CD4-positive, alpha-beta T cell treated with Interleukin-4 for 4 hours (primary cell): ENCODE results near the gene OSMR.

Experiments
- DNase-seq: peaks from one replicate; pipeline ENCODE4 v3.0.0-alpha.2; 2020

The OSMR gene

DNA sequence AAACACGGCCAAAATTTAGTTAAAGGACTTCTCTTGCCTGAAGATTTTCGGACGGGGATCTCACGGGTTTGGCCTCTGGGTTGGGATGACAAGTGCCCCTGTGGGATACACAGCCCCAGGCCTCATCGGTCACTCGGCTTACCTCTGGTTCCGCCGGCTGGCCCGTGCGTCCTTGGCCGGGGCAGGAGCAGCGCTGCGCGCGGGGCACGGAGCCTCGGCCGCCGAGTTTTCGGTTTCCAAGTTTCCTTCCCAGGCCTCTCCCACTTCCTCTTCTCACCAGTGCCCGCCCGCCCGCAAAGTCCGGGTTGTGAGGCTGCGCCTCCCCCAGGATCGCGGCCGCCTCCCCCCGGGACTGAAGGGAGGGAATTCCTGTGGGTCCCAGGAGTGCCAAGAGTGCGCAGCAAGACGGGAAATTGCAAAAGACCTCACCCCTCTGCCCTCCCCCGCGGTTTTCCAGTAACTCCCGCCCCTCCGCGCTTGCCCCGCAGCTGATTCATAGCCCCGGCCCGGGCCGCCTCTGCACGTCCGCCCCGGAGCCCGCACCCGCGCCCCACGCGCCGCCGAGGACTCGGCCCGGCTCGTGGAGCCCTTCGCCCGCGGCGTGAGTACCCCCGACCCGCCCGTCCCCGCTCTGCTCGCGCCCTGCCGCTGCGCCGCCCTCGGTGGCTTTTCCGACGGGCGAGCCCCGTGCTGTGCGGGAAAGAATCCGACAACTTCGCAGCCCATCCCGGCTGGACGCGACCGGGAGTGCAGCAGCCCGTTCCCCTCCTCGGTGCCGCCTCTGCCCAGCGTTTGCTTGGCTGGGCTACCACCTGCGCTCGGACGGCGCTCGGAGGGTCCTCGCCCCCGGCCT, at the start of gene OSMR:
TSS of gene OSMR (plus strand) at position 487 of the 853 bp plus-strand sequence. CDS start 23,033 bp downstream, outside the sequence.
- no peak for DNase-seq

- no peak for DNase-seq
Measured at GRCh38 chr5:38796742-38797108, 49.1 kb upstream of the OSMR start.

GRCh38 chr5:38797838-38798237, 48.0 kb upstream of the OSMR start:
- no peak for DNase-seq

GRCh38 chr5:38799556-38800377, 46.0 kb upstream of the OSMR start:
- no peak for DNase-seq

- DNase-seq = no peak
Measured at GRCh38 chr5:38800515-38800914, 45.3 kb upstream of the OSMR start.

- no peak for DNase-seq
Measured at GRCh38 chr5:38802125-38802524, 43.7 kb upstream of the OSMR start.

DNA sequence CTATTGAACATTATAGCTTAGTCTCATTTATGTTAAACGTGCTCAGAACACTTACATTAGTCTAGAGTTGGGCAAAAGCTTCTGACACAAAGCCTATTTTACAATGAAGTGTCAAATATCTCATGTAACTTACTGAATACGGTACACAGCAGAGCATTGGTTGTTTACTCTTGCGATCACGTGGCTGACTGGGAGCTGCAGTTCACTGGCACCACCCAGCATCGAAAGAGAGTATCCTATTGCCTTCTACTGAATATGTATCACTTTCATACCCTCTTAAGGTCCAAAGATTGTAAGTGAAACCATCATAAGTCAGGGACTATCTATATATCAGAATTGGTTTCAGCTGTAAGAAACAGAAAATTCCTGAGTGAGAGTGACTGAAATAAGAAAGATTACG, 42.6 kb upstream of the OSMR start:
- no peak for DNase-seq

GRCh38 chr5:38806775-38807258, 39.0 kb upstream of the OSMR start:
- DNase-seq = no peak

DNA sequence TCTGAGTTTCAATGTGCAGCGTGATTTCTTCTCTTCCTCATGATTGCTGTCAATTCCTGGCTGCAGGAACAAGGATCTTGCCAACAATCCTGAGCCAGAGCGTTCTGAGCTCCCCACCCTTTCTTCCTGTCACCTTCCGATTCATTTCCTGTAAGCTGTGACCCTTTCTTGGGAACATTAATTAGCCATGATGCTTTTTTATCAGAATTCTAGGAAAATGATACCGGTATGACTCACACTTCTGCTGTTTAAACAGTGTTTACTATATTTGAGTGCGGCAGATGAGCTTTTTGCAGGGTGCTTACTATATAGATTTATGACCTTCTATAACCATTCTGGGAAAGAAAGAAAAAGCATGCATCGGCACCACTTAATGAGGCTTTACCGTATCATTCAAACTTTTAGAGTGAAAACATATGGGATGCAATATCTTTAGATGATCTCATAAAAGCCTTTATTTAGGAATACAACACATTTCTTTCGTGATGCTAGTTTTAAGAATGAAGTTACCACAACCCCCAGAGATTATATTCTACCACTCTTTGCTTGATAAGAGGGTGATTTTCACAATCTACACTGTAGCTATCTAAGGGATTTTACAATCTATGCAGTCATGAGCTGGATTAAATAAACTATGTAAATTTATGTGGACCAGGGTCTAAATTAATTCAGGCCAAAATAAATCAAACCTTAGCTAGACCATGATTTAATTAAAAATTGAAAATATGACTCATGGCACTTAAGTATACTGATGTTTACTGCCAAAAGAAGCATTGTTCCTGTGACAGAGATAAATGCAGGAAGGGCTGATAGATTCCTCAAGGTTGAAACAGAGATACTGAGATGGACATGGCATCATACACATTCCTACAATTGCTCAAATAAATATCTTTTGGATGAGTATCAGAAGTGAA, 38.0 kb upstream of the OSMR start:
- no peak for DNase-seq

GRCh38 chr5:38808666-38809343, 37.0 kb upstream of the OSMR start:
- DNase-seq = no peak

GRCh38 chr5:38809388-38810359, 36.1 kb upstream of the OSMR start:
- peak; percentile 10 for DNase-seq

GRCh38 chr5:38814879-38815278, 30.9 kb upstream of the OSMR start:
- no peak for DNase-seq

DNA sequence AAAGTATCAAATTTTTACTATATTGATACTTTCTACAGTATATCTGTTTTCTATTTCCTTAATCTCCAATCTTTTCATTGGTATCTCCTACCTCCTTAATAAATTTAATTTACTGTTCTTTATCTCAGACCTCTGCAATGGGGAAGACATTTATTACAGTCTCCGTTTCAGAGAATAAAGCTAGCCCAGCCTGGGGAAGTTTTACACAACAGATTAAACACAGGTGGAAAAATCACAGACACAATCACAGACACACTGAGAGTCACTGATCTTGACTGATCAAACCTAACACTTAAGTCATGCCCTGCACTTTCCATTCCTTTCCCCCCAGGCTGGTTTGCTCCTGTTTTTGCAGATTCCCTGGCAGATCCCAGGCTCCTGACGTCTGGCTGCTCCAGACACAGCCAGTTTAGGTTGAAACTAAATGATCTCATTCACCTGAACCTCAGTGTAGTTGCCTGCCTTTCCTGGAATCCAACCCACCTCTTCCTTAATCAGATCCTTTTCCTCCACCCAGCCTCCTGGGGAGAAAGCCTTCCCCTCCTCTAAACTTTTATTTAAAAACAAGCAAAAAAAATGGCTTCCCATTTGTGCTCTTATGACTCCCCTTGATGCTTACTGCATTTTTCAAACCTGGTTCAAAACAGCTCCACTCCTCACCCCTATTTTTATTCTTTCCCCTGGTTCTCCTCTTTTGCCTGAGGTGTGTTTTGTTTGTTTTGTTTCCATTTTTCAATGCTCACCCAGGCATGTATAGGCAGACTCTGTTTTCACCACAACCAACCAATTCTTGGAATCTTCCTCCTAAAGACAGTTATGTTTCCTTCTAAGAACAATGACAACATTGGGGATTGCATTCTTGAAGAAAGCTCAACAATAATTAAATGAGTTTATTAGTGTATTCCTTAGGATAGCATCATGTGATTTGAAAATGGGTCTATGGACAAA, 29.5 kb upstream of the OSMR start:
- DNase-seq = no peak

DNA sequence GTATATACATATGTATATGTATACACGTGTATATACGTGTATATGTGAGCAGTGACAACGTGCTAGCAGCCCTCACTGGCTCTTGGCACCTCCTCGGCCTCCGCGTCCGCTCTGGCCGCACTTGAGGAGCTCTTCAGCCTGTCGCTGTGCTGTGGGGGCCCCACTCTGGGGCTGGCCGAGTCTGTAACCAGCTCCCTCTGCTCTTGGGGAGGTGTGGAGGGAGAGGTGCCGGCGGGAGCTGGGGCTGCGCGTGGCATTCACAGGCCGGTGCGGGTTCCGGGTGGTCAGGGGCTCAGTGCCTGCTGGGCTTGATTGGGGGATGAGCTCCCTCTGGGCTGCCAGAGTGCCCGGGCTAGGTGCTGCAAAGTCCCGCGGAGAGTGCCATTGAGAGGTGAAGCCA, 24.1 kb upstream of the OSMR start:
- no peak for DNase-seq

- no peak for DNase-seq
Measured at GRCh38 chr5:38823503-38823902, 22.3 kb upstream of the OSMR start.

GRCh38 chr5:38824821-38825220, 21.0 kb upstream of the OSMR start:
- no peak for DNase-seq

DNA sequence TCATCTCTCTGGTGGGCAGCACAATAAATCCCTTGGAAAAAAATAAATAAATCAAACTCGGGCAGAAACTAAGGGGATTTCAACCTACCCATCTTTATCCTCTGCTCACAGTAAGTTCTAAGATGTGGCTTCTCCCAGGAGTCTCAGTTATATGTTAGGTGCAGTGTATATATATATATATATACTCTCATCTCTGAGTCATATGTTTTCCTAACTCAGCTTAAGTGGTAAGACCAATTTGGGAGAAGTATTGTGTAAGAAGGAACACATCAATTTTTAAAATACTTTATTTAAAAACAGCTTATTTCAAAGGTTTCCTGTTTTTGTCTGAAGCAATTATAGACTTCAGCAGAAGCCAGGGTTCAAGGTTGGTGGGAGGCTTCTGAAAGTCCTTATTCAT, 20.3 kb upstream of the OSMR start:
- DNase-seq = no peak

DNA sequence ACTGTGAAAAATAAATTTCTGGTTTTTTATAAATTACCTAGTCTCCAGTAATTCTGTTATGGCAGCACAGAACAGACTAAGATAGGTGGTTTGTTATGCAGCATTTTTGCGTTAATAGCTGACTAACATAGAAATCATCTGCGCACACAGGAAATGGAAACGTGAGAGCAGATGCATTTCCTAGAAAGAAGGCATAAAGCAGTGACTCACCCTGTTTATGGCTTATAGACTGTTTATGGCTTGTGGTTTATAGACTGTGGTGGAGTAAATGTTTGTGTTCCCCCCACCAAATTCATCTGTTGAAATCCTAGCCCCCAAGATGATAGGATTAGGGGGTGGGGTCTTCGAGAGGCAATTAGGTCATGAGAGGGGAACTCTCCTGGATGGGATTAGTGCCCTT, 18.3 kb upstream of the OSMR start:
- no peak for DNase-seq

DNA sequence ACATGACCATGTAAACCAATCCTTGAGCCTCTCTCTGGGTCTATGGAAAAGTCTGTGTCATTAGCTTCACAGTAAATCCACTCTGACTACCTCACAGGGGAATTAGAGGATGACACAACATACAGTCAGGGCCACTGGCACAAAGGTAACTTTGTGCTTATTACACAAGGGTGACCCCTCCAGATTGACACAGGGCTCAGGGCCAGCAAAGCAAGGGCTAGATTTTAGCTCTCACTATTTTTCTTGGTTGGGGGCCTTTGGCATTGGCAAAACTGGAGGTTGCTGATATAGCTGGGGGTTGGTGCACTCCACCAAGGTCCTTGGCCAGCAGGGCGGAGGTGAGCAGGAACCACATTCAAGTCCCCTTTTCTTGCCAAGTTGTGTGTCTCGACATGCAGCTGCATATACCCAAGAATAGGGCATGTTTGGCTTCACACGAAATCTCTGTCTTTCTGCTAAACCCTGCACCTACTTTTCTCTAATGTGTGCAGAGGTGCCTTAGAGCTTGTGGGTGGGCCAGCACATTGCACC, 15.2 kb upstream of the OSMR start:
- no peak for DNase-seq

DNA sequence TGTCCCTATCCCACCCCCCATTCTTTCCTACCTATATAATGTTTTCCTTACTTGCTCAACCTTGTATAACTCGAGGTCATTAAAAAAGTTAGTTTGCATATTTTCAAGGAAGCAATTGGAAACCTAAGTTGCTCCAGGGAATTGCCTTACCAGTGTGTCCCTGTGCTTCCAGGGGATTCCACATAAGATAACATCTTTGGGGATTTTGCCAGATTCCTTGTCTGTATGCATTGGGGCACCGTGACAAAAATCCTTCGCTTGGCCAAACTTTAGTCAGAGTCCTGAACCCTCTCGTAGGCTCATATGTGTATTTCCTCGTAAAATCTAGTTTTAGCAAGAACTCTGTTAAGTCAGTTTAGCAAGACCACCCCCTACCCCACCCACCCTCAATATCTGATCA, 14.7 kb upstream of the OSMR start:
- DNase-seq = no peak
